ENCODE measurements around the gene COL4A5. TPM values are rescaled to one million over a fixed set of nuclear protein-coding genes. Genes with fewer than 3 reads are reported as not detected.

The COL4A5 gene
- total RNA-seq, 1 donor from 2014 or later: 6.1 TPM

DNA sequence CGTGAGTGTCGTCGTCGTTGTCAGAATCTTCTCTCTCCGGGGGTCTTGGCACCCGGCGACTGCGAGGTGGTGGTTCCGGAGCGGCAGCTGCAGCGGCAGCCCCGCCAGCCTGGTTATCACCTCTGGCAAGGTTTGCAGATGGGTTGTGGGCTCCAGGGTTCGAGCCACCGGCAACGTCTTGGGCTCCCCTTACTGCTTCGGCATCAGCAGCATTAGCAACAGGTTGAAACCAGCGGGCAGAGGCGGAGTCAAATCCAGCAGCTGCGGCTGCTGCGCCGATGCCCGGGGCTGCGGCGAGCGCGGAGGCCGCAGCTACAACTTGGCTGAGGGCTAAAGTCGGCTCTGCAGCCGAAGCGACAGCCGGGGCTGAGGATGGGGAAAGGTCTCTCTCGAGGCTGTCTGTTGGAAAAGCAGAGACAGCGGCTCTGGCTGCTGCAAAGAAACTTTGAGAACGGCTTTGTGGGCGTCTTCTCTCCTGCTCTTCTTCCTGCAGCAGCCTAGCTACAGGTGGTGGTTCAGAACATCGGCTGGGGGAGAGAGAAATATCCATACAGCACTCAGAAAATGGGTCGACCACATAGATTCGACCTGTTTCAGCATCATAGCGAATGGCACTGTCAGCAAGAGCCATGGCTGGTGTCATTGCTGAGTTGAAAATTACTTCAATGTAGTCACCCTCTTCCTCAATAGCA, 293.1 kb downstream of the COL4A5 start:
- intact Hi-C loops (cut with DNase I): no loop called here
- ATAC-seq (no peak), DNase-seq (ENCODE audit: missing footprints) (no peak)

GRCh38 chrX:108734426-108734825, 294.8 kb downstream of the COL4A5 start:
- intact Hi-C loops (cut with DNase I): no loop called here
- no peak for DNase-seq (ENCODE audit: missing footprints)
- no peak for ATAC-seq

- intact Hi-C loops (cut with DNase I): no loop called here
- DNase-seq (ENCODE audit: missing footprints) (no peak), ATAC-seq (no peak)
Observed at GRCh38 chrX:108735091-108735678, 295.5 kb downstream of the COL4A5 start.

DNA sequence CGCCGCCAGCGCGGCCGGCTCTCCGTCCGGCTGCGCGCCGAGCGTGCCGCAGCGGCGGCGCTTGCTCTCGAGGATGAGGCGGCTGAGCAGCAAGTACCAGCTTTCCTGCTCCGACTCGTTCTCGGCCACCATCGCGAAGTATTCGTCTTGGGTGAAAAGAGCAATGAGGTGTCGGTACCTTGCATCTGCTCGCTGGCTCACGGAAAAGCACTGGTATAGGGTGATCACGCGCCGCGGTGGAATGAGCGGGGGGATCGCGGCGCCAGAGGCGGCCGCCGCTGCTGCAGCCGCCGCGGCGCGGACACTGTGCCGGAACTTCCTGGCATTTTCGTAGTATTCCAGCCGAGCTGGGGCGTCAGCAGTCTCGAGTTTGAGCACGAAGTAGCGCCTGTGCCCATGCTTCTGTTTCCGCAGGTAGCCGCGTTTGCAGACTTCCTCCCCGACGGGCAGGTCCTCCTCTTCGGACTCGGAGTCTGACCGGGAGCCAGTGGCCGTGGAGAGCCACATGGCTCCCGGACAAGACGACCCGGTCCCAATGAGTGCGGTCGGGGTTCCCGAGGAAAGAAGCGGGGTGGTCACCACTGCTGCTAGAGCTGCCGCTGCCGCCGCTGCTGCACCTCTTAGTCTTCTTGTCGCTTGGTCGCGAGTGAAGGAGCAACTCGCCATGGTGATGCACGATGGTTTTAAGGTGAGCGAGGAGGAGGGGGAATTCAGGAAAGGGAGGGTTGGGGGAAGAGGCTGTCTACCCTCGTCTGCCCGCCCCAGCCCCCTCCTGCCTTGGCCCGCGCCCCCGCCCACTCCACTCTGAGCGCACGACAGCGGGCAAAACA, 296.3 kb downstream of the COL4A5 start:
- intact Hi-C loops (cut with DNase I): no loop called here
- DNase-seq (ENCODE audit: missing footprints): no peak
- no peak for ATAC-seq

DNA sequence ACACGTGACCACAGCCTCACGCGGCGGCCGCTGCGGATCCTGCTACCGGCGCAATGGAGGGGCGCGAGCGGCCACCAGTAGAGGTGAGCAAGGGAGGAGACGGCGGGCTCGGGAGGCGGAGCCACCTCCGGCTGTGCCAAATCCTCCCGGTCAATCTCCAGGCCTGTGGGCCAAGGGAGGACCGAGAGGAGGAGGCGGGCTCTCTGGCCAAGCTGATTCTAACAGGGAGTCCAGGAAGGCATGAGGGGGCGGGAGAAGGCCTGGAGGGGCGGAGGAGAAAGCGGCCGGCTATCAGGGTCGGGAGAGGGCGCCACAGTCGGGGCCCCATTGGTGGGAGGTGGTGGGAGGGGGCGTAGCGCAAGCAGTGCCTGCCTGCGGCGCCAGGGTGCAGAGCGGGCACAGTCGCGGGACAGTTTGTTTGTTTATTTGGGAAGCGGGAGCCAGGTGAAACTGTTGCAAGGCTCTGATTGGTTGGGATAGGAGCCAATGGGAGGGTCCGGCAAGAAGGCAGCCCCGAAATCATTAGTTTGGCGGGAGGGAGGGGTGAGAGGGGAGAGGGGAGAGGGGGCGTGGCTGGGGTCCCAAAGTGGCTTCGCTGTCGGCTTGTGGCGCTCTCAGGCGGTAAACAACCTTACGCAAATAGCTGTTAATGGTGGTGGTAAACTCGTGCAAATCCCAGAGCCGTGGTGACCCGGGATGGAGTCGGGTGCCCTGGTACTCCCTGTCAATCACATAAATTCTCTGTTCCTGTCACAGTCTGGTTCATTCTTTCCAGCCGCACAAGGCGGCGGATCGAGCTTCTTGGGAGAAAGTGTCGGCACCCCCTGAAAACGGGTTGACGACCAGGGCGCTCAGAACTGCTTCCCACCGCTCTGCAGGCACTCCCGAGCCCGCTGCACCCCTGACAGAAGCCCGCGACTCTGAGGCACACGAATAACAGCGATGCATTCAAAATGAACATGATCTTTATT, 297.2 kb downstream of the COL4A5 start, which contains the start of gene IRS4:
Gene IRS4, minus strand, starts transcription at position 55 of the 971 bp plus-strand sequence.
- intact Hi-C loops (cut with DNase I): no loop called here
- no peak for DNase-seq (ENCODE audit: missing footprints)

DNA sequence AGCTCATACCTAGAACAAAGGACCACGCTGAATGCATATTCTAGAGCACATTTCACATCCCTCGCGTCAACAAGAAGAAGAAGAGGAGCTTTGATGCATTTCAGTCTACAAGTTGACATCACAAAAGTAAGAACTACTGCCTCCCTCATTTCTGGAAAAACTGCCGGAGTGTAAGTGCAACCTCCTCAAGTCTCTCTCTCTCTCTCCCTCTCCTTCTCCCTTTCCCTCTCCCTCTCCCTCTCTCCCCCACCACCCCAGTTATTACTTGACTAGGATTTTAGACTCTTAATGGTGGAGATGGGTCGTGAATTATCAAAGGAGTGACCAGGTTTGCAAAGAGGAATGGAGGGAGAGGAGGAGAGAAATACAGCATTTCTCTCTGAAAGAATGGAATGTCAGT, 298.1 kb downstream of the COL4A5 start:
- intact Hi-C loops (cut with DNase I): no loop called here
- DNase-seq (ENCODE audit: missing footprints) (no peak), ATAC-seq (no peak)

More for the DNA sequence above, 297.2 kb downstream of the COL4A5 start, which contains the start of gene IRS4:
- ATAC-seq: no peak

- DNase-seq (ENCODE audit: missing footprints): no peak
- intact Hi-C loops (cut with DNase I): no loop called here
- no peak for ATAC-seq
Observed at GRCh38 chrX:108740299-108740774, 300.7 kb downstream of the COL4A5 start.

Other genes starting within 250 kb of the COL4A5 start
- 8.3 TPM for gene COL4A6, start 1.4 kb upstream of the COL4A5 start, total RNA-seq

Data from Right ventricle myocardium inferior (tissue), 1 donor.